Stimulated activated naive CD4-positive, alpha-beta T cell (primary cell): ENCODE data around the gene HACD4.

ENCODE experiments used
- DNase-seq, 6 experiments: peaks; one replicate each; lab custom pipeline; 2025; lab: John Stamatoyannopoulos, UW

The HACD4 gene

GRCh38 chr9:21031091-21031807 is at the start of gene HACD4:
Gene HACD4 (minus strand): TSS chr9:21031640. CDS start chr9:21031590, 50 bp downstream.
- peak; percentile 36 to 80 (median 64) for DNase-seq

- no peak for DNase-seq
Measured at GRCh38 chr9:21080793-21081192, 49.4 kb upstream of the HACD4 start.

- peak in 2 of 6 experiments; percentile 3 to 5 for DNase-seq
Measured at GRCh38 chr9:21078702-21079101, 47.3 kb upstream of the HACD4 start.

GRCh38 chr9:21077781-21078180 is 46.3 kb upstream of the HACD4 start, which contains the start of gene IFNB1:
Gene IFNB1 (minus strand): TSS chr9:21077942. CDS start chr9:21077869, 73 bp downstream.
- no peak for DNase-seq

- DNase-seq: no peak
Measured at GRCh38 chr9:21075484-21075883, 44.0 kb upstream of the HACD4 start.

GRCh38 chr9:21070906-21071305 is 39.5 kb upstream of the HACD4 start:
- no peak for DNase-seq

- no peak for DNase-seq
Measured at GRCh38 chr9:21070171-21070571, 38.7 kb upstream of the HACD4 start.

GRCh38 chr9:21060919-21061561 is 29.6 kb upstream of the HACD4 start:
- peak in 2 of 6 experiments; percentile 8 to 30 for DNase-seq

GRCh38 chr9:21056931-21057330 is 25.5 kb upstream of the HACD4 start:
- DNase-seq: no peak

- DNase-seq: no peak
Measured at GRCh38 chr9:21053851-21054250, 22.4 kb upstream of the HACD4 start.

GRCh38 chr9:21047281-21047691 is 15.8 kb upstream of the HACD4 start:
- DNase-seq: no peak

GRCh38 chr9:21043841-21044240 is 12.4 kb upstream of the HACD4 start:
- DNase-seq: no peak

GRCh38 chr9:21042466-21042865 is 11.0 kb upstream of the HACD4 start:
- DNase-seq: no peak

- peak in 1 of 6 experiments; percentile 5 for DNase-seq
Measured at GRCh38 chr9:21039302-21039701, 7.9 kb upstream of the HACD4 start.

- no peak for DNase-seq
Measured at GRCh38 chr9:21037278-21037677, 5.8 kb upstream of the HACD4 start.

- no peak for DNase-seq
Measured at GRCh38 chr9:21031808-21032183, 356 bp upstream of the HACD4 start.

GRCh38 chr9:21030389-21031035 is 928 bp downstream of the HACD4 start:
- peak in 2 of 6 experiments; percentile 17 to 41 for DNase-seq

- no peak for DNase-seq
Measured at GRCh38 chr9:21029661-21030060, 1.8 kb downstream of the HACD4 start.

- DNase-seq: no peak
Measured at GRCh38 chr9:21028466-21028865, 3.0 kb downstream of the HACD4 start.

GRCh38 chr9:21027295-21027694 is 4.1 kb downstream of the HACD4 start:
- DNase-seq: no peak

GRCh38 chr9:21023861-21024260 is 7.6 kb downstream of the HACD4 start:
- no peak for DNase-seq

GRCh38 chr9:21018177-21018576 is 13.3 kb downstream of the HACD4 start:
- no peak for DNase-seq
